Measurements from ENCODE around the gene VIPAS39.

VIPAS39 gene

GRCh38 chr14:77409131-77409533 lies 48.3 kb downstream of the VIPAS39 start:
- in situ Hi-C loops (cut with HindIII; ENCODE audit: low pct_unique_long_range_greater_than_20kb, low sequenced_read_pairs), result no loop called here
- peak in 1 of 2 experiments; percentile 41 for DNase-seq (ENCODE audit: low read depth in 1 of 2, low spot score in 1 of 2)
- no peak for TF ChIP-seq JUND (IDR thresholded peaks at IDR 0.05; ENCODE audit: low read depth)

DNA sequence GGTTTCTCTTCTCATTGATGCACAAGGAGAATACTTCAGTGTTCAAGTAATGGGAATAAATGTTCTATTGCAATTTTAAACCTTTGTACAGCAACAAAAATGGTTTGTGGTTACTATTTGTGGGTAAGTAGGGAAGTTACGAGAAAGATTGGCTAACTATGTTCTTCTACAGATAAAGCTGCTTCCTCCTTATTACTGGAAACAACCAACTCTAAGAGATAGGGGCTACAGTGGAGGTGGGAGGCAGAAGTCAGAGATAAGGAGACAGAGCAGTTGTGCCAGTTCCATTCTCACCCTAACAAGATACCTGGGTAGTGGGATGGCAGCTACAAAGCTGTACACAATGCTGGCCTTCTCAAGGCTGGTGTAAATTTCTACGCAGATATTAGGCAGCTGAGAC lies 50.2 kb downstream of the VIPAS39 start:
- DNase-seq (ENCODE audit: low read depth in 1 of 2, low spot score in 1 of 2), result no peak
- in situ Hi-C loops (cut with HindIII; ENCODE audit: low pct_unique_long_range_greater_than_20kb, low sequenced_read_pairs), result no loop called here
- no peak for TF ChIP-seq JUND (IDR thresholded peaks at IDR 0.05; ENCODE audit: low read depth)

GRCh38 chr14:77406718-77407117 lies 50.7 kb downstream of the VIPAS39 start:
- in situ Hi-C loops (cut with HindIII; ENCODE audit: low pct_unique_long_range_greater_than_20kb, low sequenced_read_pairs), result no loop called here
- TF ChIP-seq JUND (IDR thresholded peaks at IDR 0.05; ENCODE audit: low read depth), result no peak
- no peak for DNase-seq (ENCODE audit: low read depth in 1 of 2, low spot score in 1 of 2)

DNA sequence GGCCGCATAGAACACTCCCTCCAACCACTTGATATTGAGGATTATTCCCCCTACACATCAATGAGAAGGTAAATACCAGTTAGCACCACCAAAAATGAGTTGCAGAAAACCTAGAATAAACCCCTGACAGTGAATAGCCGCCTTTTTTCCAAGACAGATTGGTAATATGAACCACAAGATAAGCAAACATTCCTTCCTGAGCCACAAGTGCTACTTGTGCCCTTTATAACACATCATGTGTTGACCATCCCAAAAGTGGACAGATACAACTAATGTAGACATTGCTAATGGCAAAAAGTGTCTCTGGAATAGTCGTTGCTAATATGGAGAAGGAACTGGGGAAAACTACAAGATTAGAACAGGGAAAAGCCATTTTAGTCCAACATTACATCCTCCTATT lies 51.3 kb downstream of the VIPAS39 start:
- in situ Hi-C loops (cut with HindIII; ENCODE audit: low pct_unique_long_range_greater_than_20kb, low sequenced_read_pairs), result no loop called here

DNA sequence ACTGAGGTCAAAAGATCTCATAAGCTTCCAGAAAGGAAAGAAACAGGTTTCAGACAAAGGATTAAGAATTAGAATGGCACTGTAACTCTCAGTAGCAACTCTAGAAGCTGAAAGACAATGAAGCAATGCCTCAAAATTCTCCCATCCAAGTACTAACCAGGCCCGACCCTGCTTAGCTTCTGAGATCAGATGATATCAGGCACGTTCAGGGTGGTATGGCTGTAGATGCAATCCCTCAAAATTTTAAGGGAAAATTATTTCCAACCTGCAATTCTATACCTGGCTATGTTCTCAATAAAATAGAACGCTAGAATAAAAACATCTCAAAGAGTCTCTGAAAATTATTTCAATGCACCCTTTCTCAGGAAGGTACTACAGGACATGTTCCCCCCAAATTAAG lies 53.6 kb downstream of the VIPAS39 start:
- in situ Hi-C loops (cut with HindIII; ENCODE audit: low pct_unique_long_range_greater_than_20kb, low sequenced_read_pairs), result no loop called here
- DNase-seq (ENCODE audit: low read depth in 1 of 2, low spot score in 1 of 2), result no peak
- no peak for TF ChIP-seq JUND (IDR thresholded peaks at IDR 0.05; ENCODE audit: low read depth)

More for the DNA sequence above, 51.3 kb downstream of the VIPAS39 start:
- no peak for TF ChIP-seq JUND (IDR thresholded peaks at IDR 0.05; ENCODE audit: low read depth)
- DNase-seq (ENCODE audit: low read depth in 1 of 2, low spot score in 1 of 2), result no peak

- TF ChIP-seq JUND (IDR thresholded peaks at IDR 0.05; ENCODE audit: low read depth), result peak; percentile 54; the same call in 1 of the 2 replicates
- in situ Hi-C loops (cut with HindIII; ENCODE audit: low pct_unique_long_range_greater_than_20kb, low sequenced_read_pairs), result no loop called here
- DNase-seq (ENCODE audit: low read depth in 1 of 2, low spot score in 1 of 2), result peak in 1 of 2 experiments; percentile 77
Measured at GRCh38 chr14:77400216-77400615, 57.2 kb downstream of the VIPAS39 start.

GRCh38 chr14:77390188-77390587 lies 67.2 kb downstream of the VIPAS39 start:
- in situ Hi-C loops (cut with HindIII; ENCODE audit: low pct_unique_long_range_greater_than_20kb, low sequenced_read_pairs), result no loop called here
- DNase-seq (ENCODE audit: low read depth in 1 of 2, low spot score in 1 of 2), result no peak
- TF ChIP-seq JUND (IDR thresholded peaks at IDR 0.05; ENCODE audit: low read depth), result no peak

- no peak for DNase-seq (ENCODE audit: low read depth in 1 of 2, low spot score in 1 of 2)
- in situ Hi-C loops (cut with HindIII; ENCODE audit: low pct_unique_long_range_greater_than_20kb, low sequenced_read_pairs), result no loop called here
- TF ChIP-seq JUND (IDR thresholded peaks at IDR 0.05; ENCODE audit: low read depth), result no peak
Measured at GRCh38 chr14:77378701-77379100, 78.7 kb downstream of the VIPAS39 start.

DNA sequence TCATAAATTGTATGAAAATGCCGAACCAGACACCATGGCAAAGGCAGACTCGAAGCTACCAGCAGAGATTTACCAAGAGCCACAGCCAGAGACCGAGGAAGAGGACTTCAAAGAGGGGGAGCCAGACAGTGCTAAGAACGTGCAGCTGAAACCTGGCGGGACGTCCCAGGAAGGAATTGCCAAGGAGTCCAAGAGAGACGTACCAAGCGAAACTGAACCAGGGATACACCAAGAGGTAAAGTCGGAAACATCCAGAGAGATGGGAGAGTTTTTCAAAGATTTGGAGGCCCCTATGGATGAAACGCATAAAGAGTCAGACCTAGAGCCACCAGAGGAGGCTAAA lies 79.9 kb downstream of the VIPAS39 start:
- no peak for TF ChIP-seq JUND (IDR thresholded peaks at IDR 0.05; ENCODE audit: low read depth)
- DNase-seq (ENCODE audit: low read depth in 1 of 2, low spot score in 1 of 2), result no peak
- in situ Hi-C loops (cut with HindIII; ENCODE audit: low pct_unique_long_range_greater_than_20kb, low sequenced_read_pairs), result no loop called here

DNA sequence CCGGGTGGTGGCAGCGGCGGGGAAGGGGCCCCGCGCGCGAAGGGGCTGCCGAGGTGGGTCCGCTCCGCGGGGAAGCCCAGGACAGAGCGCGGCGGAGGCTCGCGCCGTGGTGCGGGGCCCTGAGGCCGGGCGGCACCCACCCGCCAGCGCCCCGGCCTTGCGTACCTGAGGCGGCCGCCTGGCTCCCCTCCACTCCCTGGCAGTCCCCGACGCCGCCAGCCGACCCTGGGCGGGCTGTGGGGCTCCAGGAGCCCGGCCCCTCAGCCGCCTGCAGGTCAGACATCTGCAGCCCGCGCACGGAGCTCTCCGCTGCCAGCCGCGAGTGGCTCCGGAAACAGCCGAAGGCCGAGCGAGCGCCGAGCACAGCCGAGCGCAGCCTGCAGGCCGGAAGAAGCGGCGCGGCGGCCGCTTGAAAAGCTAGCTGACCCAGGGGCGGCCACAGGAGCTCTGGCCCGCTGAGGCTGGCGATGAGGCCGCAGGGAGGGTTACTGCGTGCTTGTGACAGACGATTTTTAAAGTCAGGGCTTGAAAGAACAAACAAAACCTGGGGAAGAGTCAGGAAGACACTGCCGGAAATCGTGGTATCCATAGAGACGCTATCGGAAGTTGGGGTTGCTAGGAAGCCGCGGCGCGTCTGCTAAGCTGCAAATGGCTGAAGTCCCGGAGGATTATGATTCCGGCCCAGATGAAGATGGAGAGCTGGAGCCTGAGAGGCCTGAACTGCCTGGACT lies 80.5 kb downstream of the VIPAS39 start, which contains the start of the genes SAMD15 and TMED8:
Gene SAMD15, plus strand, starts transcription at position 609 of the 731 bp plus-strand sequence. Its CDS starts 40 bp downstream, at position 649.
Gene TMED8, minus strand, starts transcription at position 324 of the 731 bp plus-strand sequence. Its CDS starts 41 bp downstream, at position 283.
- peak; percentile 87 to 90 for DNase-seq (ENCODE audit: low read depth in 1 of 2, low spot score in 1 of 2)
- no peak for TF ChIP-seq JUND (IDR thresholded peaks at IDR 0.05; ENCODE audit: low read depth)
- in situ Hi-C loops (cut with HindIII; ENCODE audit: low pct_unique_long_range_greater_than_20kb, low sequenced_read_pairs), result no loop called here

Measured in T47D (cell line).